22Rv1 (cell line): Measurements from ENCODE around the gene PBX1.

Experiments used
- CTCF ChIP-seq: fragments of 450-650 bp; IDR thresholded peaks from 2 replicates; pipeline ENCODE4 v1.5.1; 2017; ENCODE audit warnings: mild to moderate bottlenecking
- ZFX ChIP-seq: fragments of 450-650 bp; IDR thresholded peaks from 2 replicates; pipeline ENCODE4 v1.6.1; 2017; ENCODE audit warnings: antibody characterized with exemption, borderline replicate concordance

- TF ChIP-seq CTCF, result no peak
- TF ChIP-seq ZFX, result no peak
Measured at GRCh38 chr1:164671966-164672571, 113.1 kb downstream of the PBX1 start.
